GM23338 (cell line): Measurements from ENCODE around the gene KIFC1. TPM values are rescaled to one million over a fixed set of nuclear protein-coding genes. Genes with fewer than 3 reads are reported as not detected.

Source experiments
- microRNA-seq: library from miRNA; unstranded; fragments of <30 nt; microRNA quantifications from one replicate; pipeline ENCODE4, GENCODE V29; 2017
- polyA plus RNA-seq: library from polyadenylated mRNA; unstranded; fragments of >200 nt; fragmentation: Nextera tagmentation; extraction: Ambion mirVana; gene quantifications from 2 replicates; pipeline ENCODE4 v1.2.1, GENCODE V29; 2016
- small RNA-seq: library from RNA; depleted of rRNA; stranded (forward); fragments of <200 nt; gene quantifications from one replicate; pipeline ENCODE3, GENCODE V24; 2014; ENCODE audit warnings: low replicate concordance
- total RNA-seq: library from RNA; depleted of rRNA; stranded (reverse); fragments of >200 nt; shearing (Covaris generic); gene quantifications from 2 replicates; pipeline ENCODE4 v1.2.3, GENCODE V29; 2014; rRNA removed

Gene KIFC1
- total and polyA plus RNA-seq, 2 experiments from 2014 or later, result 10.3 to 61.7 TPM

Small RNAs within 50 kb of the gene (microRNA-seq; reads per million reads assigned to microRNA genes)
- gene MIR5004, result not detected

Small RNAs within 50 kb of the gene (small RNA-seq; reads per million reads assigned to genes)
- gene RPL35AP4, result not detected
- not detected for gene ZBTB9

Other genes starting within 250 kb of the KIFC1 start
- 1.3 and 2.7 TPM in 2 replicates for gene COL11A2, start 199.4 kb upstream of the KIFC1 start, total RNA-seq
- 1.6 and 2.2 TPM in 2 replicates for gene COL11A2, start 199.4 kb upstream of the KIFC1 start, polyA plus RNA-seq
- gene RXRB, start 191.2 kb upstream of the KIFC1 start, total RNA-seq, result 11.3 and 11.6 TPM in 2 replicates
- 6.7 and 6.9 TPM in 2 replicates for gene RXRB, start 191.2 kb upstream of the KIFC1 start, polyA plus RNA-seq
- 75.9 and 79.9 TPM in 2 replicates for gene SLC39A7, start 191.0 kb upstream of the KIFC1 start, total RNA-seq
- 9.0 and 9.2 TPM in 2 replicates for gene SLC39A7, start 191.0 kb upstream of the KIFC1 start, polyA plus RNA-seq
- gene HSD17B8, start 187.2 kb upstream of the KIFC1 start, total RNA-seq, result 8.9 and 16.0 TPM in 2 replicates
- gene HSD17B8, start 187.2 kb upstream of the KIFC1 start, polyA plus RNA-seq, result 4.3 and 5.6 TPM in 2 replicates
- 8.0 and 16.0 TPM in 2 replicates for gene RING1, start 183.3 kb upstream of the KIFC1 start, total RNA-seq
- gene RING1, start 183.3 kb upstream of the KIFC1 start, polyA plus RNA-seq, result 6.4 and 8.3 TPM in 2 replicates
- 25.0 and 31.1 TPM in 2 replicates for gene VPS52, start 119.9 kb upstream of the KIFC1 start, total RNA-seq
- 20.6 and 27.9 TPM in 2 replicates for gene VPS52, start 119.9 kb upstream of the KIFC1 start, polyA plus RNA-seq
- 2,133 and 2,664 TPM in 2 replicates for gene RPS18, start 119.7 kb upstream of the KIFC1 start, total RNA-seq
- 4,776 and 5,223 TPM in 2 replicates for gene RPS18, start 119.7 kb upstream of the KIFC1 start, polyA plus RNA-seq
- gene B3GALT4, start 114.7 kb upstream of the KIFC1 start, total RNA-seq, result 1.0 and 2.3 TPM in 2 replicates
- 1.3 and 1.8 TPM in 2 replicates for gene B3GALT4, start 114.7 kb upstream of the KIFC1 start, polyA plus RNA-seq
- 104 and 106 TPM in 2 replicates for gene WDR46, start 102.6 kb upstream of the KIFC1 start, total RNA-seq
- 63.9 and 71.4 TPM in 2 replicates for gene WDR46, start 102.6 kb upstream of the KIFC1 start, polyA plus RNA-seq
- 62.2 and 80.4 TPM in 2 replicates for gene PFDN6, start 102.2 kb upstream of the KIFC1 start, total RNA-seq
- gene PFDN6, start 102.2 kb upstream of the KIFC1 start, polyA plus RNA-seq, result 54.0 and 56.1 TPM in 2 replicates
- gene RGL2, start 92.9 kb upstream of the KIFC1 start, total RNA-seq, result 44.9 and 52.2 TPM in 2 replicates
- gene RGL2, start 92.9 kb upstream of the KIFC1 start, polyA plus RNA-seq, result 28.0 and 31.7 TPM in 2 replicates
- 29.1 and 37.5 TPM in 2 replicates for gene TAPBP, start 77.7 kb upstream of the KIFC1 start, total RNA-seq
- 18.1 and 19.9 TPM in 2 replicates for gene TAPBP, start 77.7 kb upstream of the KIFC1 start, polyA plus RNA-seq
- 7.7 and 8.8 TPM in 2 replicates for gene ZBTB22, start 74.1 kb upstream of the KIFC1 start, total RNA-seq
- 1.9 and 3.9 TPM in 2 replicates for gene ZBTB22, start 74.1 kb upstream of the KIFC1 start, polyA plus RNA-seq
- gene DAXX, start 68.9 kb upstream of the KIFC1 start, total RNA-seq, result 73.2 and 107 TPM in 2 replicates
- 67.4 and 71.0 TPM in 2 replicates for gene DAXX, start 68.9 kb upstream of the KIFC1 start, polyA plus RNA-seq
- gene PHF1, start 19.2 kb downstream of the KIFC1 start, total RNA-seq, result 33.2 and 46.7 TPM in 2 replicates
- 29.4 and 31.4 TPM in 2 replicates for gene PHF1, start 19.2 kb downstream of the KIFC1 start, polyA plus RNA-seq
- gene CUTA, start 26.3 kb downstream of the KIFC1 start, total RNA-seq, result 193 and 207 TPM in 2 replicates
- gene CUTA, start 26.3 kb downstream of the KIFC1 start, polyA plus RNA-seq, result 421 and 426 TPM in 2 replicates
- gene SYNGAP1, start 28.2 kb downstream of the KIFC1 start, total RNA-seq, result 36.9 and 45.0 TPM in 2 replicates
- gene SYNGAP1, start 28.2 kb downstream of the KIFC1 start, polyA plus RNA-seq, result 12.9 and 13.9 TPM in 2 replicates
- 17.9 and 25.2 TPM in 2 replicates for gene ZBTB9, start 62.8 kb downstream of the KIFC1 start, total RNA-seq
- gene ZBTB9, start 62.8 kb downstream of the KIFC1 start, polyA plus RNA-seq, result 13.5 and 13.6 TPM in 2 replicates
- 45.0 and 50.7 TPM in 2 replicates for gene BAK1, start 188.5 kb downstream of the KIFC1 start, total RNA-seq
- gene BAK1, start 188.5 kb downstream of the KIFC1 start, polyA plus RNA-seq, result 21.9 and 22.2 TPM in 2 replicates
- 29.8 and 31.9 TPM in 2 replicates for gene ITPR3, start 229.5 kb downstream of the KIFC1 start, total RNA-seq
- gene ITPR3, start 229.5 kb downstream of the KIFC1 start, polyA plus RNA-seq, result 7.1 and 7.3 TPM in 2 replicates